ENCODE data around the gene CDHR5.

The CDHR5 gene

GRCh38 chr11:665062-665703 lies 40.4 kb upstream of the CDHR5 start:
- peak overlapping the region; percentile 22 for H3K4me3 ChIP-seq (ENCODE audit: low read depth, low read length)
- peak overlapping the region; percentile 41 for H2AFZ ChIP-seq
- H3K36me3 ChIP-seq (ENCODE audit: control insufficient read depth, insufficient read depth, low read length), result no peaks in the 10 kb centered on the region
- peaks cover 4% of the 10 kb centered on the region for H3K4me1 ChIP-seq
- peak overlapping the region; percentile 32 for H3K27ac ChIP-seq
- peaks cover 2% of the 10 kb centered on the region for H3K79me2 ChIP-seq
- TF ChIP-seq, protein P1, sequence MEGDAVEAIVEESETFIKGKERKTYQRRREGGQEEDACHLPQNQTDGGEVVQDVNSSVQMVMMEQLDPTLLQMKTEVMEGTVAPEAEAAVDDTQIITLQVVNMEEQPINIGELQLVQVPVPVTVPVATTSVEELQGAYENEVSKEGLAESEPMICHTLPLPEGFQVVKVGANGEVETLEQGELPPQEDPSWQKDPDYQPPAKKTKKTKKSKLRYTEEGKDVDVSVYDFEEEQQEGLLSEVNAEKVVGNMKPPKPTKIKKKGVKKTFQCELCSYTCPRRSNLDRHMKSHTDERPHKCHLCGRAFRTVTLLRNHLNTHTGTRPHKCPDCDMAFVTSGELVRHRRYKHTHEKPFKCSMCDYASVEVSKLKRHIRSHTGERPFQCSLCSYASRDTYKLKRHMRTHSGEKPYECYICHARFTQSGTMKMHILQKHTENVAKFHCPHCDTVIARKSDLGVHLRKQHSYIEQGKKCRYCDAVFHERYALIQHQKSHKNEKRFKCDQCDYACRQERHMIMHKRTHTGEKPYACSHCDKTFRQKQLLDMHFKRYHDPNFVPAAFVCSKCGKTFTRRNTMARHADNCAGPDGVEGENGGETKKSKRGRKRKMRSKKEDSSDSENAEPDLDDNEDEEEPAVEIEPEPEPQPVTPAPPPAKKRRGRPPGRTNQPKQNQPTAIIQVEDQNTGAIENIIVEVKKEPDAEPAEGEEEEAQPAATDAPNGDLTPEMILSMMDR (IDR thresholded peaks at IDR 0.05), result no peak
- H3K9me3 ChIP-seq (ENCODE audit: control insufficient read depth, low read length), result no peaks in the 10 kb centered on the region
- no peak overlapping the region for H3K9ac ChIP-seq
- no peaks in the 10 kb centered on the region for H3K27me3 ChIP-seq (ENCODE audit: control insufficient read depth, insufficient read depth, low read length)
- no peak overlapping the region for H3K4me2 ChIP-seq (ENCODE audit: low read length)

DNA sequence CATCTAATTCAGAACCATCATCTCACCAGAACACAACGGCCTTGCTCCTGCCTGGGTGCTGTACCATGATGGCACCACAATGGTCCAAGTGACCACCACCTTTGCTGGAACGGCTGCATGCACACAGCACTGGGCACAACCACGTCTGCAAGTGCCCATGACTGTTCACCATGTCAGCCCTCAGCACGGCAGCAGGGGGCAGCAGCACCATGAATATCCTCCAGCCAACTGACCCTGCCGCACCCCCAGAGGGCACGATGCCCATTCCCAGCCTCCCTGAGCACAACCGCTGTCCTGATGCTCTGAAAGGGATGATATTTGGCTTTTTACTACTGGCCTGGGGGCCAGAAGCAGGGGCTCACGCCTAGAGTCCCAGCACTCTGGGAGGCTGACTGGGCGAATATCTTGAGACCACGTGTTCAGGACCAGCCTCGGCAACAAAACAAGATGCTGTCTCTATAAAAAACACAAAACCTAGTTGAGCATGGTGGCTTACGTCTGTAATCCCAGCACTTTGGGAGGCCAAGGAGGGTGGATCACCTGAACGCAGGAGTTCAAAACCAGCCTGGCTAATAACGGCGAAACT lies 38.0 kb upstream of the CDHR5 start:
- TF ChIP-seq, protein P1 (IDR thresholded peaks at IDR 0.05), result peak; percentile 50
- Histone ChIP-seq H3K9me3 (ENCODE audit: control insufficient read depth, low read length) (no peaks in the 10 kb centered on the region), H3K9ac (no peak overlapping the region), H3K27me3 (ENCODE audit: control insufficient read depth, insufficient read depth, low read length) (no peaks in the 10 kb centered on the region), H3K27ac (no peak overlapping the region), H3K36me3 (ENCODE audit: control insufficient read depth, insufficient read depth, low read length) (no peaks in the 10 kb centered on the region), H3K4me3 (ENCODE audit: low read depth, low read length) (no peak overlapping the region), H3K4me2 (ENCODE audit: low read length) (no peak overlapping the region), H3K4me1 (peaks cover 4% of the 10 kb centered on the region), H2AFZ (no peak overlapping the region), H3K79me2 (peaks cover 2% of the 10 kb centered on the region)

GRCh38 chr11:660681-661444 lies 36.1 kb upstream of the CDHR5 start:
- Histone ChIP-seq H3K27me3 (ENCODE audit: control insufficient read depth, insufficient read depth, low read length) (no peaks in the 10 kb centered on the region), H3K79me2 (peaks cover 2% of the 10 kb centered on the region), H3K4me3 (ENCODE audit: low read depth, low read length) (no peak overlapping the region), H3K36me3 (ENCODE audit: control insufficient read depth, insufficient read depth, low read length) (no peaks in the 10 kb centered on the region), H3K4me1 (peaks cover under 1% of the 10 kb centered on the region), H3K27ac (no peak overlapping the region), H2AFZ (no peak overlapping the region), H3K4me2 (ENCODE audit: low read length) (no peak overlapping the region), H3K9ac (no peak overlapping the region), H3K9me3 (ENCODE audit: control insufficient read depth, low read length) (no peaks in the 10 kb centered on the region)
- TF ChIP-seq, protein P1 (IDR thresholded peaks at IDR 0.05), result no peak

DNA sequence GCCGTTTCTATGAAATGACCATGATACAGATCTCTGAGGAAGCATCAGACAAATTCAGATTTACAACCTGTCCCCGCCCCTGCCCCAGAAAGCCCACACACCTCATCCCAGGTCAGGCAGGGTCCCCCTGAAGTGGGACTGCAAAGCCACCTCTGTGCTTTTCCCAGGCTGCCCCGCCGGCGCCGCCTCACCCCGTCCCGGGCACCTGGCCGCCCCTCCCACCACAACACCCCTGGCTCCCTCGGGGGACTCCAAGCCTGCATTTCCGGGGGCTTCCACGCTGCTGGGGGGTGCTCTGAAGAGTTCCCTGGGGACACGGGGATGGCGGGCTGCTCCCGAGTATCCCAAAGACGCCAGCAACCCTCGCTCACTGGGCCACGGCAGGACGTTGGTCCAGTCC lies 35.5 kb upstream of the CDHR5 start:
- Histone ChIP-seq H3K4me3 (ENCODE audit: low read depth, low read length) (no peak overlapping the region), H3K4me2 (ENCODE audit: low read length) (no peak overlapping the region), H3K9ac (no peak overlapping the region), H3K36me3 (ENCODE audit: control insufficient read depth, insufficient read depth, low read length) (no peaks in the 10 kb centered on the region), H3K27ac (no peak overlapping the region), H3K9me3 (ENCODE audit: control insufficient read depth, low read length) (no peaks in the 10 kb centered on the region), H3K79me2 (peaks cover 2% of the 10 kb centered on the region), H2AFZ (no peak overlapping the region), H3K4me1 (no peaks in the 10 kb centered on the region), H3K27me3 (ENCODE audit: control insufficient read depth, insufficient read depth, low read length) (no peaks in the 10 kb centered on the region)
- TF ChIP-seq, protein P1 (IDR thresholded peaks at IDR 0.05), result no peak
